HCT116 (cell line): ENCODE measurements around the gene GRIN1. TPM values are rescaled to one million over a fixed set of nuclear protein-coding genes. Genes with fewer than 3 reads are reported as not detected.
A peak's percentile ranks its signal among the peaks of the same experiment; 100 is the strongest.

Experiments
- ATAC-seq: fragments of 200-7000 bp; cut with Tn5 transposase; 2 replicates; pipeline ENCODE4 v1.9.1; 2020; ENCODE audit warnings: mild to moderate bottlenecking, moderate library complexity
- BruUV-seq: library from RNA; stranded (reverse); fragments of 400-500 nt; replicated peaks from 2 replicates; lab custom pipeline; 2021; lab: Mats Ljungman, UMichigan
- CTCF ChIA-PET: fragments of 300-600 bp; sonication (Branson Sonifier 250); formaldehyde crosslinking; loops from one replicate; lab custom pipeline; 2021; ENCODE audit warnings: antibody characterized with exemption; lab: Charles Lee
- POLR2A ChIA-PET: fragments of 300-600, 350-600 bp; sonication (Branson Sonifier 250); formaldehyde crosslinking; loops from one replicate; lab custom pipeline; 2021; ENCODE audit warnings: antibody characterized with exemption; lab: Charles Lee
- RAD21 ChIA-PET, 2 experiments: fragments of 300-600 bp; sonication (Branson Sonifier 250); formaldehyde crosslinking; loops; one replicate each; lab custom pipeline; 2023; ENCODE audit warnings: low total read pairs in 2 of 2; ENCODE audit not compliant: uncharacterized antibody in 2 of 2, unreplicated experiment in 2 of 2, low non-redundant PET in 1 of 2; lab: Charles Lee
- DNase-seq: peaks from one replicate; pipeline ENCODE4 v3.0.0-alpha.2; 2010; ENCODE audit warnings: low read depth, low spot score
- H2AFZ ChIP-seq: fragments of 200-600 bp; shearing (Covaris generic), sonication (generic); 2 replicates; pipeline ENCODE4 v1.6.1; 2017; ENCODE audit warnings: low read depth, mixed run types, mixed read lengths, antibody characterized with exemption, low read length; ENCODE audit not compliant: poor library complexity, severe bottlenecking
- H3K27ac ChIP-seq: 2 replicates; pipeline ENCODE4 v1.5.1; 2012; ENCODE audit warnings: low read depth, low read length
- H3K27me3 ChIP-seq: fragments of 200-600 bp; sonication (generic); 2 replicates; pipeline ENCODE4 v1.6.1; 2016; ENCODE audit warnings: mixed run types, low read length, mixed read lengths; ENCODE audit not compliant: insufficient read depth
- H3K36me3 ChIP-seq, 2 experiments: fragments of 200-500 bp in 1 of 2; fragments of 200-600 bp in 1 of 2; sonication (Bioruptor generic) in 1 of 2; sonication (generic) in 1 of 2; 2 replicates each; pipeline versions ENCODE4 v1.5.1 to v1.6.1; 2014 to 2016; ENCODE audit warnings: low read length in 2 of 2, inconsistent platforms in 1 of 2, mixed read lengths in 1 of 2, mixed run types in 1 of 2; ENCODE audit not compliant: insufficient read depth in 2 of 2, control insufficient read depth in 1 of 2
- H3K4me1 ChIP-seq, 2 experiments: fragments of 200-600 bp in 1 of 2; sonication (generic) in 1 of 2; 2 replicates each; pipeline versions ENCODE4 v1.5.1 to v1.6.1; 2012 to 2017; ENCODE audit warnings: low read length in 2 of 2, inconsistent platforms in 1 of 2, mild to moderate bottlenecking in 1 of 2, mixed read lengths in 1 of 2, mixed run types in 1 of 2, moderate library complexity in 1 of 2; ENCODE audit not compliant: insufficient read depth in 2 of 2, control insufficient read depth in 1 of 2
- H3K4me2 ChIP-seq: fragments of 200-600 bp; sonication (generic); 2 replicates; pipeline ENCODE4 v1.6.1; 2017; ENCODE audit warnings: mixed run types, low read length, mixed read lengths
- H3K4me3 ChIP-seq, 2 experiments: fragments of 200-600 bp in 1 of 2; sonication (generic) in 1 of 2; replicated peaks in 1 of 2; 2 replicates each; pipeline ENCODE4 v1.5.1; 2011 to 2016; ENCODE audit warnings: low read length in 2 of 2, control low read depth in 1 of 2, low read depth in 1 of 2, mild to moderate bottlenecking in 1 of 2, mixed read lengths in 1 of 2, mixed run types in 1 of 2
- H3K79me2 ChIP-seq: fragments of 200-600 bp; sonication (generic); 2 replicates; pipeline ENCODE4 v1.6.1; 2017; ENCODE audit warnings: mild to moderate bottlenecking, mixed run types, low read length, moderate library complexity, mixed read lengths; ENCODE audit not compliant: insufficient read depth
- H3K9ac ChIP-seq: fragments of 200-600 bp; sonication (generic); 2 replicates; pipeline ENCODE4 v1.6.1; 2016; ENCODE audit warnings: low read length, mixed read lengths
- H3K9me2 ChIP-seq: fragments of 200-600 bp; sonication (generic), shearing (Covaris generic); 2 replicates; pipeline ENCODE4 v1.6.1; 2017; ENCODE audit warnings: mixed run types, mild to moderate bottlenecking, moderate library complexity; ENCODE audit not compliant: insufficient read depth
- H3K9me3 ChIP-seq, 2 experiments: fragments of 200-500 bp in 1 of 2; fragments of 200-600 bp in 1 of 2; sonication (Bioruptor generic) in 1 of 2; sonication (generic) in 1 of 2; 2 replicates each; pipeline ENCODE4 v1.6.1; 2014 to 2017; ENCODE audit warnings: low read length in 2 of 2, mixed read lengths in 2 of 2, inconsistent platforms in 1 of 2, low read depth in 1 of 2, mild to moderate bottlenecking in 1 of 2, mixed run types in 1 of 2, moderate library complexity in 1 of 2; ENCODE audit not compliant: control insufficient read depth in 1 of 2, insufficient read depth in 1 of 2
- H4K20me1 ChIP-seq: fragments of 200-600 bp; sonication (generic), shearing (Covaris generic); 2 replicates; pipeline ENCODE4 v1.6.1; 2017; ENCODE audit warnings: mixed run types, mild to moderate bottlenecking, moderate library complexity; ENCODE audit not compliant: insufficient read depth
- EGR1 ChIP-seq: IDR thresholded peaks from 2 replicates; pipeline ENCODE4 v1.6.1; 2012; ENCODE audit warnings: low read depth
- EZH2phosphoT487 ChIP-seq: fragments of 200-600 bp; IDR thresholded peaks from 2 replicates; pipeline ENCODE4 v1.6.1; 2018; ENCODE audit warnings: antibody characterized with exemption, borderline replicate concordance
- FOSL1 ChIP-seq: IDR thresholded peaks from 2 replicates; pipeline ENCODE4 v1.6.1; 2012; ENCODE audit warnings: low read depth
- JUND ChIP-seq: IDR thresholded peaks from 2 replicates; pipeline ENCODE4 v1.6.1; 2012
- POLR2A ChIP-seq: IDR thresholded peaks from 2 replicates; pipeline ENCODE4 v1.7.0; 2011; ENCODE audit warnings: borderline replicate concordance; ENCODE audit not compliant: insufficient read depth, insufficient read length; ENCODE audit errors: extremely low read depth
- POLR2AphosphoS5 ChIP-seq: IDR thresholded peaks from 2 replicates; pipeline ENCODE4 v1.6.1; 2011; ENCODE audit warnings: mild to moderate bottlenecking, low read depth, low read length, moderate library complexity
- RAD21 ChIP-seq: IDR thresholded peaks from 2 replicates; pipeline ENCODE4 v1.6.1; 2012; ENCODE audit warnings: low read depth, mild to moderate bottlenecking
- SIN3A ChIP-seq: IDR thresholded peaks from 2 replicates; pipeline ENCODE4 v1.6.1; 2012; ENCODE audit warnings: low read depth
- SRF ChIP-seq: IDR thresholded peaks from 2 replicates; pipeline ENCODE4 v1.6.1; 2012; ENCODE audit warnings: low read depth
- TCF7L2 ChIP-seq: IDR thresholded peaks from 2 replicates; pipeline ENCODE4 v1.7.0; 2011; ENCODE audit warnings: borderline replicate concordance, inconsistent platforms; ENCODE audit not compliant: insufficient read depth, insufficient read length; ENCODE audit errors: extremely low read depth
- ZFX ChIP-seq: fragments of 450-650 bp; IDR thresholded peaks from 2 replicates; pipeline ENCODE4 v1.6.1; 2017
- ZNF274 ChIP-seq: fragments of 200-500 bp; sonication (Bioruptor generic); IDR thresholded peaks from 2 replicates; pipeline ENCODE4 v1.6.1; 2014; ENCODE audit warnings: mild to moderate bottlenecking, low read depth, low read length, inconsistent platforms
- intact Hi-C: fragments of 100-400 bp; cut with micrococcal nuclease; formaldehyde crosslinking; loops from 2 replicates; pipeline ENCODE4 v1.10.0; 2022
- total RNA-seq: library from RNA; stranded (reverse); gene quantifications from one replicate; pipeline ENCODE4 v1.2.1, GENCODE V29; 2021; ENCODE audit not compliant: unreplicated experiment
- TF ChIP-seq, protein P1 (sequence below): IDR thresholded peaks from 2 replicates; pipeline ENCODE4 v1.6.1; 2012
- TF ChIP-seq, protein P2 (sequence below): IDR thresholded peaks from 2 replicates; pipeline ENCODE4 v1.6.1; 2012; ENCODE audit warnings: low read depth
- TF ChIP-seq, protein P3 (sequence below): IDR thresholded peaks from 2 replicates; pipeline ENCODE4 v1.6.1; 2012
- TF ChIP-seq, protein P4 (sequence below), 3 experiments: fragments of 200-600 bp in 1 of 3; sonication (generic) in 1 of 3; IDR thresholded peaks in 2 of 3; conservative IDR thresholded peaks in 1 of 3; 2 replicates each; pipeline ENCODE4 v1.5.1; 2012 to 2017; ENCODE audit warnings: low read depth in 2 of 3, low read length in 2 of 3, antibody characterized with exemption in 1 of 3, borderline replicate concordance in 1 of 3, control low read depth in 1 of 3, mild to moderate bottlenecking in 1 of 3, mixed read lengths in 1 of 3, mixed run types in 1 of 3, moderate library complexity in 1 of 3; ENCODE audit not compliant: insufficient read depth in 1 of 3

The GRIN1 gene
- total RNA-seq, 1 experiment from 2014 or later = 23.1 TPM

DNA sequence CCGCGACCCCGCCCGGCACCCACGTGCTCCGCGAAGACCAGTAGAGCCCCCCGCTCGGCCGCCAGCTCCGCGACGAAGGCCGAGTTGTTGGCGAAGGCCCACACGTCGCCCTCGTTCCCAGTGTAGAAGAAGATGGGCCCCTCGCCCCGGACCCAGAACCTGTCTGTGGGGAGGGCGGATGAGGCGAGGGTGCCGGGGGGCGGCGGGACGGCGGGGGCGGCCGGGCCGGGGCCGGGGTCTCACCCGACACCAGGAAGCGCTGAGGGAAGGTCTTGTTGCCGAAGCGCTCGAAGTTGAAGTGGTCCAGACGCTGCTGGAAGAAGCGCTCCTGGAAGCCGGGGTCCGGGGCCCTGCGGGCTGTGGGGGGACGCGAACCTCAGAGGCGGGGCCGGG, 24.7 kb upstream of the GRIN1 start (continued):
- TF ChIP-seq SIN3A = no peak
- TF ChIP-seq ZNF274 = no peak
- TF ChIP-seq, protein P1, sequence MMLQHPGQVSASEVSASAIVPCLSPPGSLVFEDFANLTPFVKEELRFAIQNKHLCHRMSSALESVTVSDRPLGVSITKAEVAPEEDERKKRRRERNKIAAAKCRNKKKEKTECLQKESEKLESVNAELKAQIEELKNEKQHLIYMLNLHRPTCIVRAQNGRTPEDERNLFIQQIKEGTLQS = no peak
- TF ChIP-seq POLR2AphosphoS5 = no peak
- TF ChIP-seq, protein P2, sequence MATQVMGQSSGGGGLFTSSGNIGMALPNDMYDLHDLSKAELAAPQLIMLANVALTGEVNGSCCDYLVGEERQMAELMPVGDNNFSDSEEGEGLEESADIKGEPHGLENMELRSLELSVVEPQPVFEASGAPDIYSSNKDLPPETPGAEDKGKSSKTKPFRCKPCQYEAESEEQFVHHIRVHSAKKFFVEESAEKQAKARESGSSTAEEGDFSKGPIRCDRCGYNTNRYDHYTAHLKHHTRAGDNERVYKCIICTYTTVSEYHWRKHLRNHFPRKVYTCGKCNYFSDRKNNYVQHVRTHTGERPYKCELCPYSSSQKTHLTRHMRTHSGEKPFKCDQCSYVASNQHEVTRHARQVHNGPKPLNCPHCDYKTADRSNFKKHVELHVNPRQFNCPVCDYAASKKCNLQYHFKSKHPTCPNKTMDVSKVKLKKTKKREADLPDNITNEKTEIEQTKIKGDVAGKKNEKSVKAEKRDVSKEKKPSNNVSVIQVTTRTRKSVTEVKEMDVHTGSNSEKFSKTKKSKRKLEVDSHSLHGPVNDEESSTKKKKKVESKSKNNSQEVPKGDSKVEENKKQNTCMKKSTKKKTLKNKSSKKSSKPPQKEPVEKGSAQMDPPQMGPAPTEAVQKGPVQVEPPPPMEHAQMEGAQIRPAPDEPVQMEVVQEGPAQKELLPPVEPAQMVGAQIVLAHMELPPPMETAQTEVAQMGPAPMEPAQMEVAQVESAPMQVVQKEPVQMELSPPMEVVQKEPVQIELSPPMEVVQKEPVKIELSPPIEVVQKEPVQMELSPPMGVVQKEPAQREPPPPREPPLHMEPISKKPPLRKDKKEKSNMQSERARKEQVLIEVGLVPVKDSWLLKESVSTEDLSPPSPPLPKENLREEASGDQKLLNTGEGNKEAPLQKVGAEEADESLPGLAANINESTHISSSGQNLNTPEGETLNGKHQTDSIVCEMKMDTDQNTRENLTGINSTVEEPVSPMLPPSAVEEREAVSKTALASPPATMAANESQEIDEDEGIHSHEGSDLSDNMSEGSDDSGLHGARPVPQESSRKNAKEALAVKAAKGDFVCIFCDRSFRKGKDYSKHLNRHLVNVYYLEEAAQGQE = no peak
- no peak for TF ChIP-seq TCF7L2
- no peak for TF ChIP-seq JUND
- no peak for TF ChIP-seq FOSL1

DNA sequence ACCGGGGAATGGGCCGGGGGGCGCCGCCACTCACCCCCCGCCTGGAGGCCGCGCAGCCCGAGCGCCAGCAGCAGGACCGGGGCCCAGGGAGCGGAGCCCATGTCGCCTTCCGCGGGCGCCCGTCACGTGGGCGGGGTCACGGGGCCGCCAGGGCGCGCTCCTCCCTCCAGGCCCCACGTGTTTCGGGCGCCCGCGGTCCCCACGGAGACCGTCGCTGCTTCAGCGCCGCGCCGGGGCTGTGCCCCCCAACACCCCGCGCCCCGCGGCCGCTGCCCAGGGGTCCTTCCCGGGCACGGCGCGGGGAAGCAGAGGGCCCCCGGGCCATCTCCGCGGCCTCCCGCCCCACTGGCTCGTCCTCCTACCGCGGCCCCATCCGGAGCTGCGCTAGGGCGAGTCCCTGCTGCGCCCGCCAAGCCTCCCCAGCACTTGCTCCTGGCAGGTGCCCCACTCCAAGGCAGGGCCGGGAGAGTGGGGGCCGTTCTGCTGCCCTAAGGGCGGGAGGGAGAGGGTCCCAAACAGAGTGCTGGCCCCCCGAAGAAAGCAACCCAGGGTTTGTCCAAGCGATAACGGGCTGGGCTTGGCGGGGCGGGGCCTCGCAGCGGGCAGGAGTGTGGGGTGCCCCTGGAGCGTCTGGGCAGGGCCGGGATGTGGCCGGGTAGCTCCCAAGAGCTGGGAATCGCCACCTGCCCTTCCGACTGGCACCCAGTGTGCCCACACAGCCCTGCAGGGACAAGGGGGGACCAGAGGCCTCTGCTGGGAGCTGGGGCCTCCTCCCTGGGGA, 24.2 kb upstream of the GRIN1 start, which contains the start of gene DPP7:
TSS of gene DPP7 (minus strand) at position 121 of the 781 bp plus-strand sequence. CDS start at position 101, 20 bp downstream.
- POLR2A ChIA-PET = interaction anchor here (0.6 to 2.0 kb wide), 3 partner anchors 8 to 126 kb away, joined by 3 to 5 read pairs (median 3); partner anchors contain the start of gene TUBB4B
- H4K20me1 ChIP-seq = no peaks in the 10 kb centered on the region
- RAD21 ChIA-PET = no interaction called here
- ATAC-seq = peak; percentile 80
- H3K4me2 ChIP-seq = peak within 1 kb of the TSS; percentile 96
- H3K79me2 ChIP-seq = peaks cover 19% of the 10 kb centered on the region
- no TSS peak for BruUV-seq
- intact Hi-C loops = no loop called here
- no peak for DNase-seq
- no peaks in the 10 kb centered on the region for H3K9me2 ChIP-seq
- CTCF ChIA-PET = interaction anchor here (0.7 to 1.2 kb wide), 2 partner anchors 68 to 112 kb away, joined by 3 to 5 read pairs; partner anchors contain the start of genes NPDC1 and RNF224
- peak within 1 kb of the TSS; percentile 83 for H3K9ac ChIP-seq
- H3K9me3 ChIP-seq = no peaks in the 10 kb centered on the region
- H3K27me3 ChIP-seq = no peaks in the 10 kb centered on the region
- H3K27ac ChIP-seq = peak within 1 kb of the TSS; percentile 72
- peak within 1 kb of the TSS; percentile 54 to 67 for H3K4me3 ChIP-seq
- H3K36me3 ChIP-seq = peaks cover 8 to 29% of the 10 kb centered on the region in 2 experiments; a peak in 3 of 4 replicates
- peaks cover 4 to 19% of the 10 kb centered on the region in 2 experiments for H3K4me1 ChIP-seq
- peak within 1 kb of the TSS; percentile 68 for H2AFZ ChIP-seq
- TF ChIP-seq ZFX (peak; percentile 73; the same call in 1 of the 2 replicates), EGR1 (no peak), SIN3A (peak; percentile 61), RAD21 (no peak), SRF (no peak), POLR2A (no peak), EZH2phosphoT487 (no peak), POLR2AphosphoS5 (peak; percentile 83), JUND (no peak)
- TF ChIP-seq, protein P1 = no peak
- TF ChIP-seq, protein P3, sequence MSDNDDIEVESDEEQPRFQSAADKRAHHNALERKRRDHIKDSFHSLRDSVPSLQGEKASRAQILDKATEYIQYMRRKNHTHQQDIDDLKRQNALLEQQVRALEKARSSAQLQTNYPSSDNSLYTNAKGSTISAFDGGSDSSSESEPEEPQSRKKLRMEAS = peak; percentile 92
- TF ChIP-seq, protein P4, sequence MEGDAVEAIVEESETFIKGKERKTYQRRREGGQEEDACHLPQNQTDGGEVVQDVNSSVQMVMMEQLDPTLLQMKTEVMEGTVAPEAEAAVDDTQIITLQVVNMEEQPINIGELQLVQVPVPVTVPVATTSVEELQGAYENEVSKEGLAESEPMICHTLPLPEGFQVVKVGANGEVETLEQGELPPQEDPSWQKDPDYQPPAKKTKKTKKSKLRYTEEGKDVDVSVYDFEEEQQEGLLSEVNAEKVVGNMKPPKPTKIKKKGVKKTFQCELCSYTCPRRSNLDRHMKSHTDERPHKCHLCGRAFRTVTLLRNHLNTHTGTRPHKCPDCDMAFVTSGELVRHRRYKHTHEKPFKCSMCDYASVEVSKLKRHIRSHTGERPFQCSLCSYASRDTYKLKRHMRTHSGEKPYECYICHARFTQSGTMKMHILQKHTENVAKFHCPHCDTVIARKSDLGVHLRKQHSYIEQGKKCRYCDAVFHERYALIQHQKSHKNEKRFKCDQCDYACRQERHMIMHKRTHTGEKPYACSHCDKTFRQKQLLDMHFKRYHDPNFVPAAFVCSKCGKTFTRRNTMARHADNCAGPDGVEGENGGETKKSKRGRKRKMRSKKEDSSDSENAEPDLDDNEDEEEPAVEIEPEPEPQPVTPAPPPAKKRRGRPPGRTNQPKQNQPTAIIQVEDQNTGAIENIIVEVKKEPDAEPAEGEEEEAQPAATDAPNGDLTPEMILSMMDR (IDR thresholded peaks at IDR 0.05 in 2 of 3, conservative IDR thresholded peaks at IDR 0.05 in 1 of 3; ENCODE audit: borderline replicate concordance in 1 of 3, insufficient read depth in 1 of 3, low read depth in 2 of 3, low read length in 2 of 3) = no peak
